HG02938 (cell line): ENCODE results near the gene RENBP.

Source experiments
- ATAC-seq: cut with Tn5 transposase; IDR thresholded peaks from one replicate; pipeline ENCODE4 v1.9.1; 2021; ENCODE audit warnings: mild to moderate bottlenecking, moderate library complexity; ENCODE audit not compliant: unreplicated experiment

Gene RENBP

GRCh38 chrX:153937056-153937455 is 7.4 kb downstream of the RENBP start:
- no peak for ATAC-seq

DNA sequence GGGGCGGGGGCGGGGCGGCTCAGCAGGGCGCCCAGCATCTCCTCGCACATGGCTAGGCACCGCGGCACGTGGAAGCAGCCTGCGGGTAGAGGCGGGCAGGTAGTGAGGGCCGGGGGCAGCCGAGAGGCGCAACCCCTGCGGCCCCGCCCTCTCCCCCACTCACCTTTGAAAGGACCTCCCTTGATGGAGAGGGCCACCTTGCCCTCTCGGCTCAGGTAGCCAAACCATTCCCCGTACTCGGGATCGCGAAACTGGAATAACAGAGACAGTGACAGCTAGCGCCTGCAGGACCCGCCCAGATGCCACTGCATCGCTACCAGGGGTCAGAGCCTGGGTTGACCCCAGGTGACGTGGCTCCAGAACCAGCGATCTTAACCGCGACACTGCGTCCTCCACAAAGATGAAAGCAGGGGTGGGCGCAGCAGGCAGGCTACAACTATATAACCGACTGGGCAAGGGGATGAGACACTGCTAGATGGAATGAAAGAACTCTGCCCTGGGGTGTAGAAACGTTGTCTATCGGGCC is 9.1 kb downstream of the RENBP start:
- no peak for ATAC-seq

DNA sequence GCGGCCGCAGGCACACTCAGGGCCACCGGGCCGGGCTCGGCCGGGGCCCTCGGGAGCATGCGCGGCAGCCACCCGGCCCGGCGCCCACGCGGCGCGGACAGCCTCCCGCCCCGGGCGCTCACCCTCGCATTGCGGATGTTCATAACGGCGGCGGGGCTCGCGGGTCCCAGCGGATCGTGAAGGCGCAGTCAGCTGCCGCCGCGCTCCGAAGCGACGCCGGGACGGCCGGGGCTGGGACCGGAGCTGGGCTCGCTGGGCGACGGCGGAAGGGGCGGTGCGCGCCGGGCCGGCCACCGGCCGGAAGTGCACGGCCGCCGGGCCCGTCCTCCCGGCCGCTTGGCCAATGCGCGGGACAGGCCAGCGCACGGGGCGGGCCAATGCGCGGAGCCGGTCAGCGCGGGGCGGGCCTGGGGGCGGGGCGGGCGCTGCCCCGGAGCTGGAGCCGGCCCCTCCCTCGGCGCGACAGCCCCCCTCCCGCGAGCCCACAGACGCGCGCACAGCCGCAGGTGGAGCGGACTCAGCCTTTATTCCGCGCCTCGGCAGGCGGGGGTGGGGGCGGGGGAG is 9.6 kb downstream of the RENBP start, which contains the start of gene NAA10:
TSS of gene NAA10 (minus strand) at position 276 of the 564 bp plus-strand sequence. CDS start at position 143, 133 bp downstream.
- peak; percentile 58 for ATAC-seq

DNA sequence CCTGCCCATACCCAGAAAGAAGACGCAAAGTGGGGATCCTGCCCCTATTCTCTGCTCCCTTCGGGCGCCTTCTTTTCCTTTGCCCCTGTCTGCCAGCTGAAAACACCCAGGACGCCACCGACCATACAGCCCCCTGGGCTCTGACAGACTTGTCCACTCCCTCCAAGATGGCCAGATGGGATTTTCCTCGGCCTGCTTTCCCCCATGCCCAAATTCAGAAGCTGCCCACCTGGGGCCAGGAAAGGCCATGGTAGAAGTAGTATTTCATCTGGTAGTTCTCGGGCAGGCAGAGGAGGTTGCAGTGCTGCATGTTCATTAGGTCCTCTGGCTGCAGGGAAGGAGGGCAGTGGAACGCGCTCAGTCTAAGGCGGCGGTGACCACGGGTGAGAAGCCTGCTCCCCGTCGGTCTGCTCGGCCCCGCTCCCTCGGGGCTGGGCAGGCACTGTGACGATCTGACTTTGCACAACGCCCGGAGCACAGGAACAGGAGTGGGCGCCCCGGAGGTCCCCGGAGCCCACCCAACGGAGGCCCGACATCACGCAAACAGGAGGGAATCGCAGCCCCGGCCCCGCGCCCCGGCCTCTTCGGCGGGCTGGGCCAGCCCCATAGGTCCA is 10.2 kb downstream of the RENBP start:
- ATAC-seq, result peak; percentile 11

DNA sequence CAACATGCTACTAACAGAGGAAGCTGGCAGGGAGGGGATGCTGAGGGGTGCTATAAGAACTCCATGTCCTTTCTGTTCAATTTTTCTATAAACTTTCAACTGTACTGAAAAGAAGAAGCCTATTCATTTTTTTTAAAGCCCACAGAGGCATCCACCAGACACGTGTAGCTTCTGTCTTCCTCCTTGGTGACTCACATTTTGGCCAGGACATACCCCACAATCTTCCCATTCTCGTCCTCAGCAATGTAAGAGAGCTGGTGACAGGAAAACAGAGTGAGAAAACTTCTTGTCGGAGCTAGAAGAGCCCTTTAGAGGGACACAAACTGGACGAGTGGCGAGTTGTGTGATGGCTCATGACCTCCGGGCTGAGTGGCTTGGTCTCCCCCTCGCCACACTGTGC is 10.7 kb downstream of the RENBP start:
- ATAC-seq, result no peak

DNA sequence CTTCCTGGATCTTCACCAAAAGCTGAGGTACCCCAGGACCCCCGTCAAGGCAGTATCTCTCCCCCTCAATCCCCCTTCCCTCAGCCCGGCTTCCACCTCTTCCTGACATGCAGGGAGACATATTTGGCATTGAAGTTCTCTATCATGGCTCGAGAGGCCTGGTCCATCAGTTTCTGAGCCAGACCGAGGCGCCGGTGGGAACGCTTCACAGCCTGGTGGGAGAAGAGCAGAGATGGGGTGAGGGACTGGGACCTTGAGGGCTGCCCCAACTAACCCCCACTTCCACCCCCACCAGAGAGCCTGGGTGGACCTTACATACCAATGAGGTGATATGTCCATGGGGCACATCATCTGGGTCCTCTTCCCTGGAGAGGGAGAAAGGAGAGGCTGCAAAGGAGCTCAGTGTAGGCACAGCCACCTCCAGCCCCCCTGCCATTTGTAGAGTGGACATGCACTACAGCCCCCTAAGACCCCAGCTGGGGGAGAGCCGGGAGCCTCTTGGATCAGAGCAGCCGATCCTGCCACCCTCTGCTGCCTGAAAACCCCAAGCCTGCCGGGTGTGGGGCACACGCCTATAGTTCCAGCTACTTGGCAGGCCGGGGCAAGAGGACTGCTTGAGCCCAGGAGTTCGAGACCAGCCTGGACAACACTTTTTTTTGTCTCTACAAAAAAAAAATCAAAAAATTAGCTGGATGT is 12.1 kb downstream of the RENBP start:
- no peak for ATAC-seq

GRCh38 chrX:153931748-153932147 is 12.7 kb downstream of the RENBP start:
- no peak for ATAC-seq

DNA sequence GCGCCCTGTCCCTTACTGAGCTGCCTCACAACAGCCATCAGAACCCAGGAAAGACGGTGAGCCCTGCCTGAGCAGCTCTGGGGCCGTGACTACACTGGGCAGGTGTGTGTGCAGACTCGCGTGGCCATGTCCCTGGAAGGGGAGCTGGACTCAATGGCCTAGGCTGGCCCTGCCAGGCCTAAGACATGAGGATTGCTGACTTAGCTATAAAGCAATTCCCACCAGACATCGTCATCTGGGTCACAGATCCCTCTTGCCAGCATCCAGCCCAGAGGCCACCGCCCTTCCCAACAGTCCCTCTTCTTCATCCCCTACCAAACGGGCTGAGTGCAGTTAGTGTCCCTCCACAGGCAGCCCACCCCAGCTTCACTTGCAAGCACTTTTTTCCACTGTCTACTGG is 13.3 kb downstream of the RENBP start:
- ATAC-seq, result no peak

- no peak for ATAC-seq
These were observed 14.2 kb downstream of the RENBP start for GRCh38 chrX:153930011-153930910.

DNA sequence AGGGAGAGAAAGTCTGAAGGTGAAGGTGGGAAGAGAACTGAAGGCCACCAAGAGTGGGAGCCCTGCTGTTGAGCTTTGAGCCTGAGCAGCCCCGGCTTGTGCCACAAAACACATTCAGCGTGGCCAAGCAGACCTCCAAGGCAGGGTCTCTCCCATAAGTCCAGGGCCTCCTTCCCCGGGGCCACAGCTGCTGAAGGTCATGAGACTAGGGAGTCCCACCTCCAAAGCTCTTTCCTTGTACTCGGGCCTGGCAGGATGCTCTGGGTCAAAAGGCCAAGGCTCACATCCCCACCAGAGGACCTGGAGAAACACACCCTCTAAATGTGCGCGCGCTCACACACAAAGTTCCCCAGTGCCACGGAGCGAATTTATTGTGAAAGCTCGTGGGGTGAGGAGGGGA is 14.9 kb downstream of the RENBP start:
- no peak for ATAC-seq

- ATAC-seq, result no peak
These were observed 15.6 kb downstream of the RENBP start for GRCh38 chrX:153928846-153929245.

DNA sequence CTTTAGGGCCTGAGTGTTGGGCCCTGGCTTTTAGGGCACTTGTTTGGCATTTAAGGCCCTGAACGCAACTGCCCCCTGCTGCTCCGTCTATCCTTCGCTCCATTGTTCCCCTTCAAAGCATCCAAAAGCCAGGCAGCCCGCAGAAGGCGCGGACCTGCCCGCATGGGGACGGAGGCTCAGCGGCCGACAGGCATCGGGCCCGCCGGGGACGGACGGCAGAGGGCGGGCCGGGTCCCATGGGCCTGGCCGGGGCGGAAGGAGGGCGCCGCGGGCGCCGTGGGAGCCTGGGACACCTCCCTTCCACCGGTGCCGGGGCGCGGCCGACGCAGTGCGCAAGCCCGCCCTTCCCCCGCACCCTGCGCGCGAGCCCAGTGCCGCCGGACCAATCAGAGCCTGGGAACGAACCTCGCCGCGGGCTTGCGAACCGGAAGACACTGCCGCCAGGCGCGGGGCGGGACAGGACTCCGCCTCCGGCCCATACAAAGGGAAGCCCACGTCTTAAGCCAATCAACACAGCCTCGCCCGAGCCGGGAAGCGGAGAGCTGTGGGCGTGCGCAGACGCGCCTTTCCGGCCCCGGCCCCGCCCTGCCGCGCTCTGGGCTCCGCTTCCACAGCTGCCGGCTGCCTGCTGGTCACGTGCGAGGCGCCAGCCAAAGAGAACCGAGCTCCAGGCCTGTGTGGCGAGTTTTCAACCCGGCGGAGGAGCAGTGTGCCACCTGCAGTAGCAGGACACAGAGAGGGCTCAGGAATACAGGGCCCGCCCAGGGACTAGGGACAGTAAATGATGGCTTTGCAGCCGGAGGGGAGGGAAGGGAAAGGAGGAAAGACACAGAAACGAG is 16.3 kb downstream of the RENBP start:
- ATAC-seq, result peak; percentile 62

DNA sequence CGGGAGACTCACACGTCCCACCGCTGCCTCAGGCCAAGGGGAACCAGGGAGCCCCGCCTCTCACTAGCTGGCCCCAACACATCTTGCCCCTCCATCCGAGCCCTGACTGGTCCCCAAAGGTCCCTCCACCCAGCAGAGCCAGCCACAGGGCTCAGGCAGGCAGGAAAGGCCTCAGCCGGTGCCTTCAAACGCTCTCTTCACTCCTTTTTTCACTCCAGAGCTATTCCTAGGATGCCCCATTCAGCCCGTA is 16.8 kb downstream of the RENBP start:
- no peak for ATAC-seq

GRCh38 chrX:153926858-153927671 is 17.4 kb downstream of the RENBP start:
- no peak for ATAC-seq

- no peak for ATAC-seq
These were observed 17.9 kb downstream of the RENBP start for GRCh38 chrX:153926552-153926857.

- ATAC-seq, result no peak
These were observed 18.5 kb downstream of the RENBP start, which contains the start of gene ARHGAP4 for GRCh38 chrX:153925739-153926551. Gene ARHGAP4 (minus strand): TSS chrX:153926264. CDS start chrX:153926202, 62 bp downstream.

- ATAC-seq, result no peak
These were observed 19.1 kb downstream of the RENBP start for GRCh38 chrX:153925387-153925738.

DNA sequence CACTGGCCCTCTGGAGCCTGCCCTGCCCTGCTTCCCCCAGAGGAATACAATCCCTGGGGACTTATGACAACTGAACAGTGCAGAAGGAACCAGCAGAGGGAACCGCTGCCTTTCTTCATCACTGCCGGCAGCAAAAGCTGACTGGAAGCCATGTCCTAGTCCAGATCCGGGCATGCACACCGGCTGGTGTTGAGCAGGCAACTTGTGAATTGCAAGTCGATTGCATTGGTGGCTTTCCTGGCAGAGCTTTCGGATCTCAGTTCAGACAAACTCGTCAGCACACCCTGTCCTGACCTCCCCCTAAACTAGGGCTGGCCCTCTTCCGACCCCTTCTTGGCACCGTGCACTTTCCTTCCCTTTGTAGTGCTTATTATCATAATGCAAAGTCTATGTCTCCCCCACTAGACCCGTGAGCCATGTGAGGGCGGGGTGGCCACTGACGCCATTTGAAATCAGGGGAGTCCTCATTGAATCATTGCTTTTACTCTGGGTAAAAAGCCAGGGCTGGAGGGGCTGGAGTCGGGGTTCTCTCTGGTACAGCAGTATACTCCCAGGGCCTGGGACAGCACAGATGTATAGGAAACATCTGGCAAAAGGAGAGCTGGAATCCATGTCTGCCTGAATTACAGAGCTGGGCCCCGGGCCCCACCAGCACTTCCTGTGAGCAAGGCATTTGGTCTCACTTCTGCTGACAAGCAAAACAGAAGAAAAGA is 20.1 kb downstream of the RENBP start:
- no peak for ATAC-seq
